ENCODE measurements around the gene VPS18.

The VPS18 gene, protein sequence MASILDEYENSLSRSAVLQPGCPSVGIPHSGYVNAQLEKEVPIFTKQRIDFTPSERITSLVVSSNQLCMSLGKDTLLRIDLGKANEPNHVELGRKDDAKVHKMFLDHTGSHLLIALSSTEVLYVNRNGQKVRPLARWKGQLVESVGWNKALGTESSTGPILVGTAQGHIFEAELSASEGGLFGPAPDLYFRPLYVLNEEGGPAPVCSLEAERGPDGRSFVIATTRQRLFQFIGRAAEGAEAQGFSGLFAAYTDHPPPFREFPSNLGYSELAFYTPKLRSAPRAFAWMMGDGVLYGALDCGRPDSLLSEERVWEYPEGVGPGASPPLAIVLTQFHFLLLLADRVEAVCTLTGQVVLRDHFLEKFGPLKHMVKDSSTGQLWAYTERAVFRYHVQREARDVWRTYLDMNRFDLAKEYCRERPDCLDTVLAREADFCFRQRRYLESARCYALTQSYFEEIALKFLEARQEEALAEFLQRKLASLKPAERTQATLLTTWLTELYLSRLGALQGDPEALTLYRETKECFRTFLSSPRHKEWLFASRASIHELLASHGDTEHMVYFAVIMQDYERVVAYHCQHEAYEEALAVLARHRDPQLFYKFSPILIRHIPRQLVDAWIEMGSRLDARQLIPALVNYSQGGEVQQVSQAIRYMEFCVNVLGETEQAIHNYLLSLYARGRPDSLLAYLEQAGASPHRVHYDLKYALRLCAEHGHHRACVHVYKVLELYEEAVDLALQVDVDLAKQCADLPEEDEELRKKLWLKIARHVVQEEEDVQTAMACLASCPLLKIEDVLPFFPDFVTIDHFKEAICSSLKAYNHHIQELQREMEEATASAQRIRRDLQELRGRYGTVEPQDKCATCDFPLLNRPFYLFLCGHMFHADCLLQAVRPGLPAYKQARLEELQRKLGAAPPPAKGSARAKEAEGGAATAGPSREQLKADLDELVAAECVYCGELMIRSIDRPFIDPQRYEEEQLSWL

DNA sequence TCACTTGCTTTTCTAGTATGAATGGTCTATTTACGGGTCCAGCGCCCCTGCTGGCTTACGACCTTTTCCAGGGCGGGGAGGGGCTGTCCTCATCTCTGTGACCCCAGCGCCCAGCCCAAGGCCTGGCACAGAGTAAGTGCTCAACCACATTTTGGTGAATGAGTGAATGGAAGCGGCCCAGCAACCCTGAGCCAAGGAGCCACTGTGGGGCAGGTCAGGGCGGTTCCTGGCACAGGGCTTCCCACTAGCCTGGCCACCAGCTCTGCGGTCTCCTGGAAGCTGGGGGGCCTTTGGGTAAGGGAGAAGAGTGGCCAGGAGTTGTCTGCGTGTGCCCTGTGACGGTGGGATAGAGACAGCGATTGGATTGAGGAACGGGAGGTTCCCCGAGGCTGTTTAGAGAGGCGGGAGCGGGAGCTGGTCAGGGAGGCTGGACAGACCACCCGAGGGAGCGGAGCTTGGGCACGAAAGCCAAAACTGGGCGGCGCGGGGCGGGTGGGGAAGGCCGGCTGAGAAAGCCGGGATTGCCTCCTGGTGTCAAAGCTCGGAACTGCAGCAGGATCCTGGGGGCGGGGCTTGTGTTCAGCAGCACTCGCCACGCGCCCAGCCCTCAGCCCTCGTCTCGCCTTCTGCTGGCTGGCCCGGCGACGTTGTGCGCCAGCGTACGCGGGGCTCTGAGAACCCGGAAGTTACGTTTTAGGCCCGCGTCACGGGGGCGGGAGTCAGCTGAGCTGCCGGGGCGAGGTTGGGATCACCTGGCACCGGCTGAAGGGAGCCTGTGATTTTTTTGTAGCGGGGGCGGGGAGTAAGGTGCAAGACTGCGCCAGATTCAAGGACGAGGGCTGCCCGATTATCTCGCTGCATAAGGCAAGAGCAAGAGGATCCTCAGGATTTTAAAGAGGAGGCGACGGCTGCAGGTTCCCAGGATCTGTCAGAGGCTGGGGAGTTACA is at the start of gene VPS18:
Gene VPS18 (plus strand): TSS at position 718 of the 948 bp plus-strand sequence. CDS start 319 bp downstream, outside the sequence.
- Histone ChIP-seq H4K20me1 (ENCODE audit: control insufficient read depth, insufficient read depth, low read depth, low read length) (no peaks in the 10 kb centered on the region), H3K4me1 (ENCODE audit: control insufficient read depth, low read length) (peaks cover 34% of the 10 kb centered on the region), H3K36me3 (ENCODE audit: control insufficient read depth, low read length) (peaks cover 20% of the 10 kb centered on the region), H3K4me2 (ENCODE audit: low read length) (peak within 1 kb of the TSS; percentile 96), H3K9me2 (replicated peaks; ENCODE audit: control insufficient read depth, low read length) (no peaks in the 10 kb centered on the region), H3K9me3 (ENCODE audit: control insufficient read depth, insufficient read depth, low read length) (no peaks in the 10 kb centered on the region), H3K27me3 (ENCODE audit: control insufficient read depth, low read length) (no peaks in the 10 kb centered on the region), H3F3A (ENCODE audit: control insufficient read depth, insufficient read depth) (peaks cover 4% of the 10 kb centered on the region), H3K27ac (ENCODE audit: low read depth, low read length) (peak within 1 kb of the TSS; percentile 26), H3K79me2 (ENCODE audit: control insufficient read depth, low read length) (peaks cover 20% of the 10 kb centered on the region), H3K4me3 (ENCODE audit: low read length) (peak within 1 kb of the TSS; percentile 94)
- no peak for TF ChIP-seq EZH2phosphoT487 (IDR thresholded peaks at IDR 0.05; ENCODE audit: borderline replicate concordance, low read length)
- TF ChIP-seq, protein P1, sequence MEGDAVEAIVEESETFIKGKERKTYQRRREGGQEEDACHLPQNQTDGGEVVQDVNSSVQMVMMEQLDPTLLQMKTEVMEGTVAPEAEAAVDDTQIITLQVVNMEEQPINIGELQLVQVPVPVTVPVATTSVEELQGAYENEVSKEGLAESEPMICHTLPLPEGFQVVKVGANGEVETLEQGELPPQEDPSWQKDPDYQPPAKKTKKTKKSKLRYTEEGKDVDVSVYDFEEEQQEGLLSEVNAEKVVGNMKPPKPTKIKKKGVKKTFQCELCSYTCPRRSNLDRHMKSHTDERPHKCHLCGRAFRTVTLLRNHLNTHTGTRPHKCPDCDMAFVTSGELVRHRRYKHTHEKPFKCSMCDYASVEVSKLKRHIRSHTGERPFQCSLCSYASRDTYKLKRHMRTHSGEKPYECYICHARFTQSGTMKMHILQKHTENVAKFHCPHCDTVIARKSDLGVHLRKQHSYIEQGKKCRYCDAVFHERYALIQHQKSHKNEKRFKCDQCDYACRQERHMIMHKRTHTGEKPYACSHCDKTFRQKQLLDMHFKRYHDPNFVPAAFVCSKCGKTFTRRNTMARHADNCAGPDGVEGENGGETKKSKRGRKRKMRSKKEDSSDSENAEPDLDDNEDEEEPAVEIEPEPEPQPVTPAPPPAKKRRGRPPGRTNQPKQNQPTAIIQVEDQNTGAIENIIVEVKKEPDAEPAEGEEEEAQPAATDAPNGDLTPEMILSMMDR (IDR thresholded peaks at IDR 0.05; ENCODE audit: low read depth, low read length, poor library complexity, severe bottlenecking): peak; percentile 72

DNA sequence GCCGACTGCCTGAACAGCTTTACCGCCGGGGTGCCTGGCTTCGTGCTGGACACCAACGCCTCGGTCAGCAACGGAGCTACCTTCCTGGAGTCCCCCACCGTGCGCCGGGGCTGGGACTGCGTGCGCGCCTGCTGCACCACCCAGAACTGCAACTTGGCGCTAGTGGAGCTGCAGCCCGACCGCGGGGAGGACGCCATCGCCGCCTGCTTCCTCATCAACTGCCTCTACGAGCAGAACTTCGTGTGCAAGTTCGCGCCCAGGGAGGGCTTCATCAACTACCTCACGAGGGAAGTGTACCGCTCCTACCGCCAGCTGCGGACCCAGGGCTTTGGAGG is 49.6 kb upstream of the VPS18 start:
- TF ChIP-seq, protein P1 (IDR thresholded peaks at IDR 0.05; ENCODE audit: low read depth, low read length, poor library complexity, severe bottlenecking): no peak
- no peak for TF ChIP-seq EZH2phosphoT487 (IDR thresholded peaks at IDR 0.05; ENCODE audit: borderline replicate concordance, low read length)
- Histone ChIP-seq H3K4me2 (ENCODE audit: low read length) (peak overlapping the region; percentile 71), H3K79me2 (ENCODE audit: control insufficient read depth, low read length) (peaks cover 4% of the 10 kb centered on the region; the same call in 1 of the 2 replicates), H3K9me2 (replicated peaks; ENCODE audit: control insufficient read depth, low read length) (no peaks in the 10 kb centered on the region), H3K27me3 (ENCODE audit: control insufficient read depth, low read length) (peaks cover 11% of the 10 kb centered on the region), H3K4me1 (ENCODE audit: control insufficient read depth, low read length) (peaks cover 47% of the 10 kb centered on the region), H4K20me1 (ENCODE audit: control insufficient read depth, insufficient read depth, low read depth, low read length) (no peaks in the 10 kb centered on the region), H3K9me3 (ENCODE audit: control insufficient read depth, insufficient read depth, low read length) (no peaks in the 10 kb centered on the region), H3K27ac (ENCODE audit: low read depth, low read length) (no peak overlapping the region), H3F3A (ENCODE audit: control insufficient read depth, insufficient read depth) (peaks cover 3% of the 10 kb centered on the region), H3K36me3 (ENCODE audit: control insufficient read depth, low read length) (no peaks in the 10 kb centered on the region), H3K4me3 (ENCODE audit: low read length) (peak overlapping the region; percentile 79)

DNA sequence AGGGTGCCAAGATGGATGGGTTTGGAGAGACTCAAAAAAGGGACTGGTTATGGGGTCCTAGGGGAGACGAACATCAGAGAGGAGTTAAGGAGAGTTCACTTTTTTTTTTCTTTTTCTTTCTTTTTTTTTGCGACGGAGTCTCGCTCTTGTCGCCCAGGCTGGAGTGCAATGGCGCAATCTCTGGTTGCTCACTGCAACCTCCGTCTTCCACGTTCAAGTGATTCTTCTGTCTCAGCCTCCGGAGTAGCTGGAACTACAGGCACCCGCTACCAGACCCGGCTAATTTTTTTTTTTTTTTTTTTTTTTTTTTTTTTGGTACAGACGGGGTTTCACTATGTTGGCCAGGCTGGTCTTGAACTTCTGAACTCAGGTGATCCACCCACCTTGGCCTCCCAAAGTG is 49.2 kb upstream of the VPS18 start:
- Histone ChIP-seq H3K9me2 (replicated peaks; ENCODE audit: control insufficient read depth, low read length) (no peaks in the 10 kb centered on the region), H3K4me2 (ENCODE audit: low read length) (peak overlapping the region; percentile 71), H3K27ac (ENCODE audit: low read depth, low read length) (no peak overlapping the region), H3K36me3 (ENCODE audit: control insufficient read depth, low read length) (no peaks in the 10 kb centered on the region), H3K27me3 (ENCODE audit: control insufficient read depth, low read length) (peaks cover 11% of the 10 kb centered on the region), H3K4me1 (ENCODE audit: control insufficient read depth, low read length) (peaks cover 47% of the 10 kb centered on the region), H3K9me3 (ENCODE audit: control insufficient read depth, insufficient read depth, low read length) (no peaks in the 10 kb centered on the region), H4K20me1 (ENCODE audit: control insufficient read depth, insufficient read depth, low read depth, low read length) (no peaks in the 10 kb centered on the region), H3F3A (ENCODE audit: control insufficient read depth, insufficient read depth) (peaks cover 3% of the 10 kb centered on the region), H3K4me3 (ENCODE audit: low read length) (peak overlapping the region; percentile 79), H3K79me2 (ENCODE audit: control insufficient read depth, low read length) (peaks cover 4% of the 10 kb centered on the region; the same call in 1 of the 2 replicates)
- TF ChIP-seq, protein P1 (IDR thresholded peaks at IDR 0.05; ENCODE audit: low read depth, low read length, poor library complexity, severe bottlenecking): no peak
- no peak for TF ChIP-seq EZH2phosphoT487 (IDR thresholded peaks at IDR 0.05; ENCODE audit: borderline replicate concordance, low read length)

Measured in DOHH2 (cell line).